Spleen (tissue), 11 donors: ENCODE results near the gene FAM120AOS. TPM values are rescaled to one million over a fixed set of nuclear protein-coding genes. Genes with fewer than 3 reads are reported as not detected.

Experiments
- DNase-seq: peaks from one replicate; pipeline ENCODE4 v3.0.0-alpha.2; 2020
- H3K27ac ChIP-seq, 8 donors: fragments of 200-600 bp; sonication (generic) in 7 of 8; 1 replicate in 4 of 8; 2 replicates in 4 of 8; pipeline versions ENCODE4 v1.5.0 to v1.8.0; 2016 to 2021; ENCODE audit warnings: inconsistent platforms in 4 of 8, mild to moderate bottlenecking in 4 of 8, moderate library complexity in 1 of 8
- H3K27me3 ChIP-seq, 7 donors: fragments of 200-600 bp; sonication (generic) in 6 of 7; replicated peaks in 1 of 7; 1 replicate in 4 of 7; 2 replicates in 3 of 7; pipeline versions ENCODE4 v1.5.0 to v1.8.0; 2016 to 2021; ENCODE audit warnings: inconsistent platforms in 3 of 7, mild to moderate bottlenecking in 1 of 7
- H3K36me3 ChIP-seq, 6 donors: fragments of 200-600 bp; sonication (generic) in 5 of 6; 1 replicate in 4 of 6; 2 replicates in 2 of 6; pipeline versions ENCODE4 v1.5.0 to v1.8.0; 2016 to 2021; ENCODE audit warnings: inconsistent platforms in 2 of 6
- H3K4me1 ChIP-seq, 6 donors: fragments of 200-600 bp; sonication (generic) in 5 of 6; 1 replicate in 3 of 6; 2 replicates in 3 of 6; pipeline versions ENCODE4 v1.5.0 to v1.8.0; 2016 to 2021; ENCODE audit warnings: inconsistent platforms in 3 of 6
- H3K4me3 ChIP-seq, 8 donors: fragments of 200-600 bp; sonication (generic) in 7 of 8; 1 replicate in 4 of 8; 2 replicates in 4 of 8; pipeline versions ENCODE4 v1.5.0 to v1.8.0; 2016 to 2021; ENCODE audit warnings: inconsistent platforms in 4 of 8, mild to moderate bottlenecking in 4 of 8, moderate library complexity in 2 of 8
- H3K9me3 ChIP-seq, 8 donors: fragments of 200-600 bp; sonication (generic) in 7 of 8; 1 replicate in 4 of 8; 2 replicates in 4 of 8; pipeline versions ENCODE4 v1.5.0 to v1.8.0; 2016 to 2021; ENCODE audit warnings: inconsistent platforms in 4 of 8
- POLR2A ChIP-seq, 3 donors: fragments of 450-650 bp; IDR thresholded peaks; one replicate each; pipeline ENCODE4 v1.5.1; 2017; ENCODE audit warnings: antibody characterized with exemption in 3 of 3, mild to moderate bottlenecking in 1 of 3
- POLR2AphosphoS5 ChIP-seq, 3 donors: sonication (generic); formaldehyde crosslinking; IDR thresholded peaks; one replicate each; pipeline ENCODE4 v1.5.1; 2017; ENCODE audit warnings: antibody characterized with exemption in 3 of 3
- WGBS, 5 donors: extraction: QIAGEN DNeasy Blood & Tissue Kit in 3 of 5; methylation state at CpG; one replicate each; pipeline versions ENCODE4 v1.1.5 to v1.1.7; 2013 to 2018; 5-methylcytosine and 5-hydroxymethylcytosine counted together
- intact Hi-C: fragments of 100-400 bp; cut with DNase I; formaldehyde crosslinking; loops from one replicate; pipeline ENCODE4 v1.15.0; 2023; ENCODE audit warnings: low total_unique reads
- polyA plus RNA-seq, 3 donors: library from polyadenylated mRNA; stranded (reverse); fragments of 200-250 nt; gene quantifications; one replicate each; pipeline ENCODE4 v1.2.1, GENCODE V29; 2013
- total RNA-seq, 7 donors: library from RNA; depleted of rRNA in 3 of 7; stranded (reverse); fragments of >200 nt in 3 of 7; fragmentation: NEBNext Ultra II Directional in 4 of 7; extraction: Animal tissue kit (Norgen Biotek cat#: 25700) in 4 of 7; gene quantifications; one replicate each; pipeline versions ENCODE4 v1.1.0 to v1.2.1, GENCODE V29; 2016 to 2021
- TF ChIP-seq, protein P1 (sequence below), 11 experiments: fragments of 200-600 bp in 7 of 11; fragments of 450-650 bp in 4 of 11; sonication (generic) in 4 of 11; IDR thresholded peaks in 8 of 11; conservative IDR thresholded peaks in 3 of 11; 1 replicate in 7 of 11; 2 replicates in 4 of 11; pipeline versions ENCODE4 v1.4.0 to v1.8.0; 2016 to 2021; ENCODE audit warnings: antibody characterized with exemption in 11 of 11, inconsistent platforms in 4 of 11, mild to moderate bottlenecking in 1 of 11
- donor health status: healthy with polysubstance abuse.
- donor health status: DM: no; HTN: no; CAD: no; lungs with moderate emphysema.
- donor health status: DM: no; HTN: no; CAD: no.
- donor health status: Bipolar disorder and iron deficiency.
- donor health status: healthy.
- donor health status: DM: no; HTN: no; CAD: no.
- donor health status: DM: yes; HTN: yes; CAD: no.

The FAM120AOS gene
- total and polyA plus RNA-seq, 10 donors, result 20.6 to 46.8 (median 36.2) TPM

DNA sequence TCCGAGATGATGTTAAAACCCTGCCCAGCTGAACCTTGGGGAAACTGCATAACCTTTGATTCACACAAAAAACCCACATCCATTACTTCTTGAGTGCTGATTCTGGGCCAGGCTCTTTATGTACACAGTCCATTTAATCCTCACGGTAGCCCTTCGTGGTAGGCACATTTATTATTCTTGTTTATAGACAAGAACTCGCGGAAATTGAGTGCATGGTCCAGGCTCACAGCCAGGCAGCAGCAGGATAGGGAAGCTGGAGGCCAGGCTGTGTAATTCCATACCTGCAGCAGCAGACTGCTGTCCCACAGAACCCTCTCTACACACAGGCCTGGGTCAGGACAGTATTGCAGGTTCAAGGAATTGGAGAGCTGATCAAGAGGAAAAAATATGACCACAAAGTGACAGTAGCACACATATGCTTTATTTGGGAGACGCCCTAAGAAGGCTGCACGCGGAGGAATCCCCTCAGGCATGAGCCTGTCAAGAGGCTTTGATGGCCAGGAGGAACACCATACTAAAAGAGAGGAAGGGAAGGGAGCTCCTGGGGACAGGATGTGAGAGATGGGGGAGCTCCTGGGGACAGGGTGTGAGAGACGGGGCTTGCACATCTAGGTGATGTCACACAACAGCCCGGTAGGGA lies 30.3 kb downstream of the FAM120AOS start:
- H3K36me3 ChIP-seq, result no peaks in the 10 kb centered on the region
- no peaks in the 10 kb centered on the region for H3K4me1 ChIP-seq
- DNase-seq, result no peak
- H3K27ac ChIP-seq, result no peak overlapping the region
- no peaks in the 10 kb centered on the region for H3K27me3 ChIP-seq
- WGBS, 5 donors, result 77 to 85% (median 82%) methylated on average over 10 of the region's 10 CpGs
- intact Hi-C loops, result no loop called here
- TF ChIP-seq, protein P1, sequence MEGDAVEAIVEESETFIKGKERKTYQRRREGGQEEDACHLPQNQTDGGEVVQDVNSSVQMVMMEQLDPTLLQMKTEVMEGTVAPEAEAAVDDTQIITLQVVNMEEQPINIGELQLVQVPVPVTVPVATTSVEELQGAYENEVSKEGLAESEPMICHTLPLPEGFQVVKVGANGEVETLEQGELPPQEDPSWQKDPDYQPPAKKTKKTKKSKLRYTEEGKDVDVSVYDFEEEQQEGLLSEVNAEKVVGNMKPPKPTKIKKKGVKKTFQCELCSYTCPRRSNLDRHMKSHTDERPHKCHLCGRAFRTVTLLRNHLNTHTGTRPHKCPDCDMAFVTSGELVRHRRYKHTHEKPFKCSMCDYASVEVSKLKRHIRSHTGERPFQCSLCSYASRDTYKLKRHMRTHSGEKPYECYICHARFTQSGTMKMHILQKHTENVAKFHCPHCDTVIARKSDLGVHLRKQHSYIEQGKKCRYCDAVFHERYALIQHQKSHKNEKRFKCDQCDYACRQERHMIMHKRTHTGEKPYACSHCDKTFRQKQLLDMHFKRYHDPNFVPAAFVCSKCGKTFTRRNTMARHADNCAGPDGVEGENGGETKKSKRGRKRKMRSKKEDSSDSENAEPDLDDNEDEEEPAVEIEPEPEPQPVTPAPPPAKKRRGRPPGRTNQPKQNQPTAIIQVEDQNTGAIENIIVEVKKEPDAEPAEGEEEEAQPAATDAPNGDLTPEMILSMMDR (IDR thresholded peaks at IDR 0.05 in 8 of 11, conservative IDR thresholded peaks at IDR 0.05 in 3 of 11), result no peak
- no peak for TF ChIP-seq POLR2AphosphoS5 (IDR thresholded peaks at IDR 0.05)
- TF ChIP-seq POLR2A (IDR thresholded peaks at IDR 0.05), result no peak
- H3K9me3 ChIP-seq, result peaks cover 4 to 32% (median 24%) of the 10 kb centered on the region in 8 donors
- no peak overlapping the region for H3K4me3 ChIP-seq

DNA sequence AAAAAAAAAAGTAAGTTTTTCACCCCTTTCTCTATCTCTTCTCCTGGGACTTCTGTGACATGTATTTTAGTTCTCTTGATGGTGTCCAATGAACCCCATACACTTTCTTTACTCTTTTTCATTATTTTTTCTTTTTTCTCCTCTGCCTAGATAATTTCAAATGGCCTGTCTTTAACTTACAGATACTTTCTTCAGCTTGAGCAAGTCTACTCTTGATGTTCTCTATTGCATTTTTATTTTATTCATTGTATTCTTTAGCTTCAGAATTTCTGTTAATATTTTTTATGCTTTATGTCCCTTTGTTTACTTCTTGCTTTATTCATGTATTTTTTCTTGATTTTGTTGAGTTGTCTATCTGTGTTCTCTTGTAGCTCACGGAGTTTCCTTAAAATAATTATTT lies 34.4 kb downstream of the FAM120AOS start:
- WGBS, 5 donors, result 76 to 100% (median 88%) methylated on average over 1 of the region's 1 CpG
- intact Hi-C loops, result no loop called here
- Histone ChIP-seq H3K9me3 (peaks cover 4 to 45% (median 36%) of the 10 kb centered on the region in 8 donors), H3K36me3 (no peaks in the 10 kb centered on the region), H3K27me3 (peaks cover 0 to 18% (median 0%) of the 10 kb centered on the region in 7 donors), H3K4me1 (no peaks in the 10 kb centered on the region), H3K4me3 (no peak overlapping the region), H3K27ac (no peak overlapping the region)
- no peak for DNase-seq
- no peak for TF ChIP-seq POLR2AphosphoS5 (IDR thresholded peaks at IDR 0.05)
- TF ChIP-seq POLR2A (IDR thresholded peaks at IDR 0.05), result no peak
- TF ChIP-seq, protein P1 (IDR thresholded peaks at IDR 0.05 in 8 of 11, conservative IDR thresholded peaks at IDR 0.05 in 3 of 11), result no peak

DNA sequence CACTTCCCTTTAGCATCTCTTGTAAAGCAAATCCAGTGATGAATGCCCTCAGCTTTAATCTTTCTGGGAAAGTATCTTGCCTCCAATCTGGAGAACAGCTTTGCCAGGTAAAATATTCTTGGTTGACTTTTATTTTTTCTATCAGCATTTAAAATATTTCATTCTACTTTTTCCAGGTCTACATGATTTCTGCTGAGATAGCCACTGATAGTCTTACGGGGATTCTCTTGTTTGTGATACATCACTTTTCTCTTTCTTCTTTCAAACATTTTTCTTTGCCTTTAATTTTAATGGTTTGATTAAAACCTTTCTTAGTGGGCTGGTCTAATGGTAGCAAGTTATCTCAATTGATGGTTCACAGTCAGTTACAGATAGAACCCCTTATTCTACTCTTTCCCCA lies 35.8 kb downstream of the FAM120AOS start:
- Histone ChIP-seq H3K27me3 (peaks cover 0 to 18% (median 0%) of the 10 kb centered on the region in 7 donors), H3K36me3 (no peaks in the 10 kb centered on the region), H3K4me1 (no peaks in the 10 kb centered on the region), H3K27ac (no peak overlapping the region), H3K4me3 (no peak overlapping the region), H3K9me3 (peaks cover 4 to 45% (median 36%) of the 10 kb centered on the region in 8 donors)
- no peak for DNase-seq
- TF ChIP-seq POLR2AphosphoS5 (IDR thresholded peaks at IDR 0.05) (no peak), POLR2A (IDR thresholded peaks at IDR 0.05) (no peak)
- TF ChIP-seq, protein P1 (IDR thresholded peaks at IDR 0.05 in 8 of 11, conservative IDR thresholded peaks at IDR 0.05 in 3 of 11), result no peak
- WGBS, 5 donors, result 95 to 98% (median 97%) methylated on average over 1 of the region's 1 CpG
- intact Hi-C loops, result no loop called here

DNA sequence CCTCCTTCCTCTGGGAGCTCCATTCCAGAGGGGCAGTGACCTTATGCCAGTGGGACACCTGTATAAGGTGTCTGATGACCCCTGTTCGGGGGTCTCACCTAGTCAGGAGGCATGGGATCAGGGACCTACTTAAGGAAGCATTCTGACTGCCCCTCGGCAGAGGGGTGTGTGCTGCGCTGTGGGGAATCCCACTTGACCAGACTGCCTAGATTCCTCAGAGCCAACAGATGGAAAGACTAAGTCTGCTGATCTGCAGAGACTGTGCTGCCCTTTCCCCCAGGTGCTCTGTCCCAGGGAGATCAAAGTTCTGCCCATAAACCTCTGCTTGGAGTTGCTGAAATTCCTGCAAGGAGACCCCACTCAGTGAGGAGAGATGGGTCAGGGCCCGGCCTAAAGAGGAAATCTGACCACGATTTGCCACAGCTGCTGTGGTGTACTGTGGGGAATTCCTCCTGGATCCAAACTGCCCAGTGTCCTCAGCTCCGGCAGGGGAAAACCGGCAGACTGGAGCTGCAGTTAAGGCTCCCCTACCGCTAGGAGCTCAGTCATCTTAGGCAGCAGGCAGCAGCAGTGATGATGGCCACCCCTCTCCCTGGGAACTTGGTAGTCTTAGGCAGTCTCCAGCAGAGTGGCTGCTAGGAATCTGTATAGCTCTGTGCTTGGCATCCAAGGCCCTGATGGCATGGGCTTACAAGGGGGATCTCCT lies 36.7 kb downstream of the FAM120AOS start:
- peaks cover 0 to 18% (median 0%) of the 10 kb centered on the region in 7 donors for H3K27me3 ChIP-seq
- 80 to 92% (median 88%) methylated on average over 2 to 8 of the region's 8 CpGs for WGBS, 5 donors
- TF ChIP-seq POLR2A (IDR thresholded peaks at IDR 0.05), result no peak
- no peak for TF ChIP-seq POLR2AphosphoS5 (IDR thresholded peaks at IDR 0.05)
- TF ChIP-seq, protein P1 (IDR thresholded peaks at IDR 0.05 in 8 of 11, conservative IDR thresholded peaks at IDR 0.05 in 3 of 11), result no peak
- intact Hi-C loops, result no loop called here
- DNase-seq, result no peak
- no peak overlapping the region for H3K4me3 ChIP-seq
- no peaks in the 10 kb centered on the region for H3K4me1 ChIP-seq
- no peak overlapping the region for H3K27ac ChIP-seq
- H3K36me3 ChIP-seq, result no peaks in the 10 kb centered on the region
- peaks cover 4 to 45% (median 36%) of the 10 kb centered on the region in 8 donors for H3K9me3 ChIP-seq
